T-helper 17 cell (primary cell): Measurements from ENCODE around the gene TRPV4. TPM values are rescaled to one million over a fixed set of nuclear protein-coding genes. Genes with fewer than 3 reads are reported as not detected.

Source experiments
- ATAC-seq: fragments of 150-1000 bp; cut with Tn5 transposase; 2 replicates; pipeline ENCODE4 v1.10.0; 2021; ENCODE audit warnings: mild to moderate bottlenecking, moderate library complexity
- DNase-seq, 3 donors: peaks; one replicate each; pipeline versions ENCODE4 v3.0.0 to v3.0.0-alpha.2; 2020 to 2021
- H3K9me3 ChIP-seq: one replicate; pipeline ENCODE4 v1.7.0; 2013; ENCODE audit warnings: low read length, mild to moderate bottlenecking; ENCODE audit not compliant: control insufficient read depth, poor library complexity, severe bottlenecking
- H3K27ac Mint-ChIP-seq: one replicate; pipeline ENCODE4 v1.8.0; 2022; ENCODE audit warnings: mild to moderate bottlenecking, moderate library complexity, mixed read lengths
- H3K27me3 Mint-ChIP-seq: one replicate; pipeline ENCODE4 v1.8.0; 2022; ENCODE audit warnings: mixed read lengths
- H3K36me3 Mint-ChIP-seq: one replicate; pipeline ENCODE4 v1.8.0; 2022; ENCODE audit warnings: low read depth, mixed read lengths
- H3K4me1 Mint-ChIP-seq: one replicate; pipeline ENCODE4 v1.8.0; 2022; ENCODE audit warnings: mild to moderate bottlenecking, mixed read lengths
- H3K4me3 Mint-ChIP-seq: one replicate; pipeline ENCODE4 v1.8.0; 2022; ENCODE audit warnings: mild to moderate bottlenecking, moderate library complexity, mixed read lengths
- total RNA-seq, 4 donors: library from RNA in 2 of 4; stranded (reverse) in 2 of 4; gene quantifications; one replicate each; pipeline ENCODE4 v1.2.3 and lab custom pipeline; 2022 to 2026

Gene TRPV4
- total RNA-seq, 2 donors from 2014 or later: not detected

DNA sequence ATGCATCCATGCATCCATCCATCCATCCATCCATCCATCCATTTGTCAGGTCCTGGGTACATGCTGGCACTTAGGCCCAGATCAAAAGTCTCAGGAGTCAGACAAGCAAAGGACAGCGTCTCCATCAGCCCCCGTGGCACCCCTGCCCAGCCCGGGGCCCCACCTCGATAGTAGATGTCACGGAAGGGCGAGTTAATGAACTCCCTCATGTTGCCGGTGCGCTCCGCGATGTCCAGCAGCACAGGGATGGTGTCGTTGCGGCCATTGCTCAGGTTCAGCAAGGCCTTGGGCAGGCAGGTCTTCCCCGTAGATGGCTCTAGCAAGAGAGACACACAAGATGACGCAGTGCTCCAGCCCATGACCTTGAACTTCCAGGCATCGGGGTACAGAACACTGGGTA, 30.4 kb downstream of the TRPV4 start:
- Mint-ChIP-seq H3K4me1 (peaks cover 4% of the 10 kb centered on the region), H3K27ac (no peak overlapping the region), H3K4me3 (no peak overlapping the region), H3K27me3 (peaks cover 10% of the 10 kb centered on the region), H3K36me3 (no peaks in the 10 kb centered on the region)
- DNase-seq (no peak), ATAC-seq (no peak)
- no peaks in the 10 kb centered on the region for H3K9me3 ChIP-seq

DNA sequence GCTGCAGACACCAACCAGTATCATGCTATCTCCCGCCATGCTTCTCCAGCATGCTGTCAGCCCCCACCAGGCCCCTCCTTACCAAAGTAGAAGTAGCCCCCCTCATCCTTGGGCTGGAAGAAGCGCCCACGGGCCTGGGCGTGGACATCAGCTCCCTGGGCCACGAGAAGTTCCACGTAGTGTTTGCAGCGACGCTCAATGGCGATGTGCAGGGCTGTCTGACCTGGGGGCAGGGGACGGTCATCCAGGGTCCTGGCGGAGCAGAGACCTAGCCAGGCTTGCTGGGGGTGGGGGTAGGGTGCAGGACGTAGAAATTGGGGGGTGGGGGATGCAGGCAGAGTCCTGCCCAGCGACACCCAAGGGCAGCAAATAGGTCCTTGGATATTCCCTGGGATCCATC, 32.7 kb downstream of the TRPV4 start:
- Mint-ChIP-seq H3K4me1 (peaks cover 4% of the 10 kb centered on the region), H3K36me3 (no peaks in the 10 kb centered on the region), H3K27ac (no peak overlapping the region), H3K4me3 (no peak overlapping the region), H3K27me3 (peaks cover 10% of the 10 kb centered on the region)
- H3K9me3 ChIP-seq: no peaks in the 10 kb centered on the region
- DNase-seq (no peak), ATAC-seq (no peak)

DNA sequence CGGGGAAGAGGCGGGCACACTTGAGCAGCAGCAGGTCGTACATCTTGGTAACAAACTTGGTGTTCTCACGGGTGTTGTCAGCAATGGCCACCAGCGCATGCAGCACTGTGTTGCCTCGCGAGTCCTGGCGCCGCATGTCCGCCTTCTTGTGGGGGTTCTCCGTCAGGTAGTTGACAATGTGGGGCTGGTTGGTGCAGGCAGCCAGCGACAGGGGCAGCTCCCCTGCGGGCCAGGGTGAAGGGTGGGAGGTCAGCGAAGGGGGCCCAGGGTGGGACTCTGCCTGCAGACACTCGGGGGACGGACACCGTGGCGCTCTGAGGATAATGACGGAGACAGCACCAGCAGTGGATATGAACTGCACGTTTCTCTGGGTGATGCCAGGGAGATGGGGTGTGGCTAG, 34.5 kb downstream of the TRPV4 start:
- Mint-ChIP-seq H3K27ac (no peak overlapping the region), H3K4me1 (no peaks in the 10 kb centered on the region), H3K4me3 (no peak overlapping the region), H3K36me3 (no peaks in the 10 kb centered on the region), H3K27me3 (peaks cover 16% of the 10 kb centered on the region)
- ATAC-seq (no peak), DNase-seq (no peak)
- H3K9me3 ChIP-seq: no peaks in the 10 kb centered on the region

DNA sequence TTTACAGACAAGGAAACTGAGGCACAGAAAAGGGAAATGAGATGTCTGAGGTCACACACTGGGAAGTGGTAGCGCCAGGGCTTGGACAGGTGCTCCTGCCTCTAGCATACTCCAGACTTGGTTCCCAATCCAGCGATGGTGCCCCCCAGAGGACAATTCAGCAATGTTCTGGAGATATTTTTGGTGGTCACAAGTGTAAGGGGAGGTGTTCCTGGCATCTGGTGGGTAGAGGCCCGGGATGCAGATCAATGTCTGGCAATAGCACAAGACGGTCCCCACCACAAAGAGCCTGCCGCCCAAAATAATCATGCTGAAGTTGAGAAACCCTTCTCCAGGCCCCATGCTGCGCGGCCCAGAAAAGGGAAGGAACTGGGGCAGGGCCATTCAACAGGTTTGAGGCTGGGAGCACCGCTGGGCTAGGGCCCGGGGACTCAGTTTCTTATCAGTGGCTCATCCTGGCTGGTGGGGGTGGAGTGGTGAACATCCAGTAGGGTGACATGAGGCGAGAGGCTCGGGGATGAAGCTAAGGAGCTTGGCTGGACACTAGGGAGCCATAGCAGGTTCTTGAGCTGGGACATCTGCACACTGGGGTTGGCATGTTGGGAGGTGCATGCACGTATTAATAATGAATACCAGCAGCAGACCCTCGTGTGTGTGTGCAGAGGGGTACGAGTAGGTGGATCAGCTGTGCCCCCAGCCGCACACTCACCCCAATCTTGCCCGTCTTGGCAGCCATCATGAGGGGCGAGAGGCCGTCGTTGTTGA, 35.1 kb downstream of the TRPV4 start:
- H3K27me3 Mint-ChIP-seq: peaks cover 21% of the 10 kb centered on the region
- no peak overlapping the region for H3K27ac Mint-ChIP-seq
- no peaks in the 10 kb centered on the region for H3K9me3 ChIP-seq
- H3K4me3 Mint-ChIP-seq: no peak overlapping the region
- DNase-seq (no peak), ATAC-seq (no peak)
- H3K36me3 Mint-ChIP-seq: no peaks in the 10 kb centered on the region
- H3K4me1 Mint-ChIP-seq: no peaks in the 10 kb centered on the region

DNA sequence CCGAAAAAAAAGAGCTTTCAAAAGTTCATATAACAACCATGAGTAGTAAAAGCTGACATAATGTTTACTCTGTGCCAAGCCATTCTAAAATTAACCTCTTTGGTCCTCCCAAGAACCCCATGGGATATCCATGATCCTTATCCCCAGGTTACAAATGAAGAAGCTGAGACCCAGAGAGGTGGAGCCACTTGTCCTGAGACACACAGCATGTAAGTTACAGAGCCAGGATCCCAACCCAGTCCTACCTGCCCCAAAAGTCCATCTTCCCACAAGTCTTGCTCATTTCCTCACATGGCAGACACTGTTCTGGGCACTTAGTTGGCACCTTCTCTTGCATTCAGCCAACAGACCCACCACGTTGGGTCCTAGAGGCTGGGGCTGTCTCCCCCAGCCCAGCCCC, 37.1 kb downstream of the TRPV4 start:
- Mint-ChIP-seq H3K4me1 (no peaks in the 10 kb centered on the region), H3K4me3 (no peak overlapping the region), H3K27ac (no peak overlapping the region), H3K36me3 (no peaks in the 10 kb centered on the region), H3K27me3 (peaks cover 26% of the 10 kb centered on the region)
- DNase-seq: no peak
- ATAC-seq: no peak
- H3K9me3 ChIP-seq: no peaks in the 10 kb centered on the region

DNA sequence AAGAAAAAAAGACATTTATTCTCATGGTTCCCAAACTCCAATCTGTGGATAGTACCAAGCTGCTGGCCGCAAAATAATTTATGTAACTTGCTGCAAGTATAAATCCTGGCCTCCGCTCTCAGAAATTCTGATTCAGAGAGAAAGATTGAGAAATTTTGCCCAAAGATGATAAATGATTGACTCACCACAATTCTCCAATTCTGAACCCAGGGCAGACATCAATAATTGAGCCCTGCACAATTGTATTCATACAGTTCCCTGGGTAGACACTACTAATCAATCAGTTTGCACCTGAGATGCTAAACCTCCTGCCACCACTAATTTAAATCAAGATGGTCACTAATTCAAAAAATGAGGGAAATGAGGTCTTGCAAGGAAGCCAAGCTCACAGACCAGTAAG, 38.2 kb downstream of the TRPV4 start:
- ATAC-seq: no peak
- H3K4me3 Mint-ChIP-seq: no peak overlapping the region
- H3K36me3 Mint-ChIP-seq: no peaks in the 10 kb centered on the region
- DNase-seq: no peak
- H3K9me3 ChIP-seq: no peaks in the 10 kb centered on the region
- H3K27me3 Mint-ChIP-seq: peaks cover 35% of the 10 kb centered on the region
- no peaks in the 10 kb centered on the region for H3K4me1 Mint-ChIP-seq
- H3K27ac Mint-ChIP-seq: no peak overlapping the region

DNA sequence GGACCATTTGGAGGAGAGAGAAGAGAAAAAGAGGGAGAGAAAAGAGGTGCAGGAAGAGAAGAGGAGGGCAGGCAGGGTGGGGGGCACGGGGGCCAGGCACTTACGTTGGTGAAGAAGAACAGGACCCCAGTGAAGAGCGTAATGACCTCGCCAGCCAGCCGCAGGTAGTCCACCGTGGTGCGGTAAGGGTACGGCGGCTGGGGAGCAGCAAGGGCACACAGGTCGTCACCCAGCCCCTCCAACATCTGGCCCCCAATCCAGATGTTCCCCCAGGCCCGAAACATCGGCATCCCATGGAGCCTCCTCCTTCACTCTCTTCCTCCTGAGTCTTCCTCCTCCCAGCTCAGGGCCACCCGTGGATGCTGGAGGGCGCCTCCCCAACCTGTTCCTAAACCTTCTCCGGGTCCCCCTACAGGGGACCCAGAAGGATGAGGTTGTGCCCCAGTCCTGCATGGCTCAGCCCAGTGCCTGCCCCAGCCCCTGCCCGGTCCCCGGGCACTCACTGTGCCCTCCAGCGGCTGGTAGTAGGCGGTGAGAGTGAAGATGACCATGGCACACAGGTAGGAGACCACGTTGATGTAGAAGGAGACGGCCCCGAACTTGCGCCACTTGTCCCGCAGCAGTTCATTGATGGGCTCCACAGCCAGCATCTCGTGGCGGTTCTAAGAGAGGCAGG, 39.2 kb downstream of the TRPV4 start:
- no peak for DNase-seq
- peaks cover 42% of the 10 kb centered on the region for H3K27me3 Mint-ChIP-seq
- no peak overlapping the region for H3K4me3 Mint-ChIP-seq
- no peaks in the 10 kb centered on the region for H3K36me3 Mint-ChIP-seq
- no peaks in the 10 kb centered on the region for H3K9me3 ChIP-seq
- no peak for ATAC-seq
- H3K4me1 Mint-ChIP-seq: no peaks in the 10 kb centered on the region
- no peak overlapping the region for H3K27ac Mint-ChIP-seq

DNA sequence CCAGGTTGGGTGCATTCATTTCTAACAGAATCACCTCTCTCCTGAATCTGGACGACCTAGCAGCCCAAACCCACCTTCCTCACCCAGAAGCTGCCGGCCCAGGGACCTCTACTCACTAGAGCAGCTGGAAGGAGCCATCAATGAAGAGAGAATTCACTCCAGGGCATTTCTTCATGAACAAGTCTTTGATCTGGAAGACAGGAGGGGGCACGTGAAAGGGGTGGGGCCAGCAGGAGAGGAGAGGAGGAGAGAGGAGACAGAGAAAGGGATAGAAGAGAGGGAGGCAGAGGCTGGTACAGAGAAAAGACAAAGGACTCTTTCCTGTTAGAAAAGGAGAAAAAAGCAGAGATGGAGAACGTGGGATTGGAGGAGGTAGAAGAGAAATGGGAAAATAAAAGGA, 39.8 kb downstream of the TRPV4 start:
- Mint-ChIP-seq H3K36me3 (no peaks in the 10 kb centered on the region), H3K27ac (no peak overlapping the region)
- ATAC-seq: no peak

DNA sequence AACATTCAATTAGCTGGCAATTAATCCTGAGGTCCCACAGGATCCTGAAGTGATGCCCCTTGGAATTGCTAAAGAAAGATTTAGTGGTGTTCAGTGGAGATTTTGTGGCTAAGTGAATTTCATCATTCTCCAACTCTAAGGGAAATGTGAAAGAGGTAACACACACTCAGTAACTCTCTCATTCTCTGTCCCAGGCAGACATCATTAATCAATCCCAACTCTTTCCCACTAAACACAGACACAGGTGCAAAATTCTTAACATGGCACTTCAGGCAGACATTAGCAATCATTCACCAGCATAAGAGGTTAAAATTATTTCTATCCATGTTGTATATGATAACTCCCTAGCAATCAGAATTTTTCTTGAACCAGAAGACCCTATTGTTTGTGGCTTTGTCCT, 40.2 kb downstream of the TRPV4 start:
- Mint-ChIP-seq H3K4me1 (no peaks in the 10 kb centered on the region), H3K36me3 (no peaks in the 10 kb centered on the region), H3K27ac (no peak overlapping the region)

More for the DNA sequence above, 39.8 kb downstream of the TRPV4 start:
- Mint-ChIP-seq H3K27me3 (peaks cover 48% of the 10 kb centered on the region), H3K4me3 (no peak overlapping the region), H3K4me1 (no peaks in the 10 kb centered on the region)
- H3K9me3 ChIP-seq: no peaks in the 10 kb centered on the region
- no peak for DNase-seq

DNA sequence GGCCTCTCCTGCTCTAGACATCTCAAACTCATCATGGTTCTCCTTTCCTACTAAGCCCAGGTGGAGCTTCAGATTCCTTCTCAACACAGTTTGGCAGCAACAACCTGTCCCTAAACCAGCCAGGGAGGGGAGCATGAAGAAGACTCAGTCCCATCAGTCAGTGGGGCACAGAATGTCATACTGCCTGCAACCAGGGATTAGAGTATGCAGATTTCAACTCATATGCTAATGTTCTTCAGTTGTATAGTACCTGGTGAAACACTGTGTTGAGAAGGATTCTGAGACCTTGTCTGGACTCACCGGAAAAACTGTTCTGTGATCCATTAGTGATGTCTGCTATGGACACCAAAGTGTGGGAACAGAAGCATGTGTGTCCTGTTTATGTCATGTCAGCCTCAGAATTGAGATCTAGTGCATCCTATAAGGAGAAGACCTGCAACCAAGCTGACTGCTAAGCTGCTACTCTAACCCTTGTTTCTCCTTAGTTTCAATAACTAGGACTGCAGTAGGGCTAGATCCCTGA, 43.6 kb downstream of the TRPV4 start:
- H3K36me3 Mint-ChIP-seq: no peaks in the 10 kb centered on the region
- no peak overlapping the region for H3K4me3 Mint-ChIP-seq
- peaks cover 62% of the 10 kb centered on the region for H3K27me3 Mint-ChIP-seq
- no peaks in the 10 kb centered on the region for H3K4me1 Mint-ChIP-seq
- ATAC-seq (no peak), DNase-seq (no peak)
- no peaks in the 10 kb centered on the region for H3K9me3 ChIP-seq
- H3K27ac Mint-ChIP-seq: no peak overlapping the region

More for the DNA sequence above, 40.2 kb downstream of the TRPV4 start:
- no peak for ATAC-seq
- Mint-ChIP-seq H3K27me3 (peaks cover 52% of the 10 kb centered on the region), H3K4me3 (no peak overlapping the region)
- DNase-seq: no peak
- H3K9me3 ChIP-seq: no peaks in the 10 kb centered on the region

DNA sequence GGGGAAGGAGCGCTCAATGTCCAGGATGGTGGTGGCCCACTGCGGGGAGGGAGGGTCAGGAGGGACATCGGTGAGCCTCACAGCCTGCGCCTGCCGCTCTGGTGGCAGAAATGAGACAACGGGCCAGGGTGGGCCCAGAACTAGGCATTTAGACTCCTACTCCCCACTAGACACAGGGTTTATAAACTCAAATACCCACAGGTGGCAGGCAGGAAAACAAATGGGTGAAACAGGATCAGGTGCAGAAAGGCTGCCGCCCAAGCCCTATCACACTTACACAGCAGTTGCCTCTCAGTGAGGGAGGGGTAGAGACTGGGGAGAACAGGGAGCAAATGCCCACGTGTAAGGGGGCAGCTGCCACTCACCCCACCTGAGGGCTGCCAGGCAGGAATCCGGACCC, 46.4 kb downstream of the TRPV4 start:
- H3K27me3 Mint-ChIP-seq: peaks cover 37% of the 10 kb centered on the region
- H3K4me1 Mint-ChIP-seq: no peaks in the 10 kb centered on the region
- H3K9me3 ChIP-seq: no peaks in the 10 kb centered on the region
- DNase-seq (no peak), ATAC-seq (no peak)
- no peak overlapping the region for H3K4me3 Mint-ChIP-seq
- H3K36me3 Mint-ChIP-seq: no peaks in the 10 kb centered on the region
- H3K27ac Mint-ChIP-seq: no peak overlapping the region

DNA sequence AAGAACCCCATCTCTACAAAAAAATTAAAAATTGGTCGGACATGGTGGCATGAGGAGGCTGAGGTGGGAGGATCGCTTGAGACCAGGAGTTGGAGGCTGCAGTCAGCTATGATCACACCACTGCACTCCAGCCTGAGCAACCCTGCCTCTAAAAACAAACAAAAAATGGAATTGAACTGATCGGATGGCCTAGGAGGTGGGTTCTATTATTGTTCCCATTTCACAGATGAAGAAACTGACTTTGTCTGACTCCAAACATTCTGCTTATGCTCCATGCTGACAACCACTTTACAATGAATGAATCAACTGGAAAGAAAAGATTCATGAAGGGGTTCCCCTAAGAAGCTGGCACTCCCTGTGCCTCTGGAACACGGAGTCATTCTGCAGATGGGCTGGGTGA, 47.3 kb downstream of the TRPV4 start:
- no peak overlapping the region for H3K4me3 Mint-ChIP-seq
- ATAC-seq: no peak
- H3K9me3 ChIP-seq: no peaks in the 10 kb centered on the region
- no peak overlapping the region for H3K27ac Mint-ChIP-seq
- no peaks in the 10 kb centered on the region for H3K4me1 Mint-ChIP-seq
- H3K36me3 Mint-ChIP-seq: no peaks in the 10 kb centered on the region
- no peak for DNase-seq
- H3K27me3 Mint-ChIP-seq: peaks cover 36% of the 10 kb centered on the region

DNA sequence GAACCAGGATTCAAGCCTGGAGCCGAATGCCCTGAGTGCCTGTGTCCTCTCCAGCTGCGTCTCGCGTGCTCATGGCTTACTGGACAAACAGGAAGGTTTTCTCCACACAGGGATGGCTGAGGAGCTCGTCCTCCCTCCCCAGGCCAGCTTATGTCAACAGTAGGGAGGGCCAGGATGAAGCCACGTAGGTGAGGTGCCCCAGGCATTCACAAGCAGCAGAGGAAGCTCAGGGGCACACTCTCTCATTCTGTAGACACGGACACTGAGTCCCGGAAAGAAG, 49.3 kb downstream of the TRPV4 start:
- Mint-ChIP-seq H3K4me1 (no peaks in the 10 kb centered on the region), H3K27ac (no peak overlapping the region), H3K4me3 (no peak overlapping the region), H3K27me3 (peaks cover 20% of the 10 kb centered on the region), H3K36me3 (no peaks in the 10 kb centered on the region)
- ATAC-seq (no peak), DNase-seq (no peak)
- no peaks in the 10 kb centered on the region for H3K9me3 ChIP-seq
